Measurements from ENCODE around the gene KLC1.

Gene KLC1

DNA sequence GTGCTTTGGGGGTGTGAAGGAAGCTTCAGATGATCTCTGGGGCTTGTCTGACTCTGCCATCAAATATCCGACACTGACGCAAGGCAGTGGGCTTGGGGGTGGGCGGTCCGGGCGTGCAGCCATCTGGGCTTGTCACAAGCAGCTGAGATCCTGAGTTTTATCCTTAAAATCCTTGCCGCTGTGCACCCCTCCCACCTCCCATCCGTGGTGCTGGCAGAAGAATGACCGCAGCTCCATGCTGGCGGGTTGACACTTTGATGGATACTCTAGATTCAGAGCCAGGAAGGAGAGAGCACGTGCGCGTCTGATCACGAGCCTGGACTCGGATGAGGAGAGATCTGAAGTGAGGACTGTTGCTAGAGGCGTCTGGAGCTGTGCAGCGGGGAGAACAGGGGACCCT lies 89.6 kb downstream of the KLC1 start:
- Histone ChIP-seq H3K9me3 (ENCODE audit: insufficient read depth, low read length) (no peaks in the 10 kb centered on the region), H3F3A (ENCODE audit: insufficient read depth) (0 out of 2 replicates have a peak, but pooled peaks cover 6% of the 10 kb centered on the region), H3K4me2 (ENCODE audit: low read depth, low read length, poor library complexity, severe bottlenecking) (peak overlapping the region; percentile 14), H3K27ac (ENCODE audit: low read depth, low read length) (no peak overlapping the region), H3K36me3 (ENCODE audit: low read length) (no peaks in the 10 kb centered on the region), H2AFZ (ENCODE audit: low read depth, low read length, severe bottlenecking) (no peak overlapping the region), H4K20me1 (ENCODE audit: low read depth, low read length) (no peaks in the 10 kb centered on the region), H3K4me3 (ENCODE audit: insufficient read depth, low read length, poor library complexity, severe bottlenecking) (no peak overlapping the region), H3K9me2 (replicated peaks; ENCODE audit: insufficient read depth, low read length) (no peaks in the 10 kb centered on the region), H3K9ac (ENCODE audit: low read length) (no peak overlapping the region), H3K27me3 (ENCODE audit: low read length) (no peaks in the 10 kb centered on the region), H3K79me2 (ENCODE audit: insufficient read depth, low read length) (peaks cover 84% of the 10 kb centered on the region)
- TF ChIP-seq, protein P1, sequence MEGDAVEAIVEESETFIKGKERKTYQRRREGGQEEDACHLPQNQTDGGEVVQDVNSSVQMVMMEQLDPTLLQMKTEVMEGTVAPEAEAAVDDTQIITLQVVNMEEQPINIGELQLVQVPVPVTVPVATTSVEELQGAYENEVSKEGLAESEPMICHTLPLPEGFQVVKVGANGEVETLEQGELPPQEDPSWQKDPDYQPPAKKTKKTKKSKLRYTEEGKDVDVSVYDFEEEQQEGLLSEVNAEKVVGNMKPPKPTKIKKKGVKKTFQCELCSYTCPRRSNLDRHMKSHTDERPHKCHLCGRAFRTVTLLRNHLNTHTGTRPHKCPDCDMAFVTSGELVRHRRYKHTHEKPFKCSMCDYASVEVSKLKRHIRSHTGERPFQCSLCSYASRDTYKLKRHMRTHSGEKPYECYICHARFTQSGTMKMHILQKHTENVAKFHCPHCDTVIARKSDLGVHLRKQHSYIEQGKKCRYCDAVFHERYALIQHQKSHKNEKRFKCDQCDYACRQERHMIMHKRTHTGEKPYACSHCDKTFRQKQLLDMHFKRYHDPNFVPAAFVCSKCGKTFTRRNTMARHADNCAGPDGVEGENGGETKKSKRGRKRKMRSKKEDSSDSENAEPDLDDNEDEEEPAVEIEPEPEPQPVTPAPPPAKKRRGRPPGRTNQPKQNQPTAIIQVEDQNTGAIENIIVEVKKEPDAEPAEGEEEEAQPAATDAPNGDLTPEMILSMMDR (IDR thresholded peaks at IDR 0.05; ENCODE audit: insufficient read depth, low read length, poor library complexity, severe bottlenecking), result no peak
- no peak for TF ChIP-seq EZH2phosphoT487 (conservative IDR thresholded peaks at IDR 0.05; ENCODE audit: low read length)

DNA sequence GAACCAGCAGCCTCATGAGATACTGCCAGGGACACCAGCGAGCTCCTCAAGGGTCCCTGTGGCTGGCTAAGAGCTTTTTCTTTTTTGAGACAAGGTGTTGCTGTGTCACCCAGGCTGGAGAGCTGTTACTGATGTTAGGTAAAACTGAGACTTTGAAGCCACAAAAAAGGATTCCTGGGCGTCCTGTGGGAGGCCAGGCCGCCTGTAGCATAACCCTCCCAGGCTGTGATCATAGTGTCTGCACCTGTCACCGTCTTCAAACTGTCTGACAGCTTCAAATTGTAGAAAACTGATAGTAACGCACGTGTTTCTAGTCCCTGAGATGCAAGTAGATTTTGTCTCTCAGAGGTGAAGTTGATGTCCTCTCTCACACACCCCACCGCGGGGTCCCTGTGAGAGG lies 90.7 kb downstream of the KLC1 start:
- Histone ChIP-seq H3K79me2 (ENCODE audit: insufficient read depth, low read length) (peaks cover 73% of the 10 kb centered on the region), H3K9ac (ENCODE audit: low read length) (no peak overlapping the region), H3K4me2 (ENCODE audit: low read depth, low read length, poor library complexity, severe bottlenecking) (no peak overlapping the region), H4K20me1 (ENCODE audit: low read depth, low read length) (no peaks in the 10 kb centered on the region), H3K9me3 (ENCODE audit: insufficient read depth, low read length) (no peaks in the 10 kb centered on the region), H3F3A (ENCODE audit: insufficient read depth) (no peaks in the 10 kb centered on the region), H3K4me3 (ENCODE audit: insufficient read depth, low read length, poor library complexity, severe bottlenecking) (no peak overlapping the region), H3K27me3 (ENCODE audit: low read length) (no peaks in the 10 kb centered on the region), H3K27ac (ENCODE audit: low read depth, low read length) (peak overlapping the region; percentile 11; the same call in 1 of the 2 replicates), H3K9me2 (replicated peaks; ENCODE audit: insufficient read depth, low read length) (no peaks in the 10 kb centered on the region), H3K36me3 (ENCODE audit: low read length) (no peaks in the 10 kb centered on the region), H2AFZ (ENCODE audit: low read depth, low read length, severe bottlenecking) (no peak overlapping the region)
- no peak for TF ChIP-seq EZH2phosphoT487 (conservative IDR thresholded peaks at IDR 0.05; ENCODE audit: low read length)
- TF ChIP-seq, protein P1 (IDR thresholded peaks at IDR 0.05; ENCODE audit: insufficient read depth, low read length, poor library complexity, severe bottlenecking), result no peak

DNA sequence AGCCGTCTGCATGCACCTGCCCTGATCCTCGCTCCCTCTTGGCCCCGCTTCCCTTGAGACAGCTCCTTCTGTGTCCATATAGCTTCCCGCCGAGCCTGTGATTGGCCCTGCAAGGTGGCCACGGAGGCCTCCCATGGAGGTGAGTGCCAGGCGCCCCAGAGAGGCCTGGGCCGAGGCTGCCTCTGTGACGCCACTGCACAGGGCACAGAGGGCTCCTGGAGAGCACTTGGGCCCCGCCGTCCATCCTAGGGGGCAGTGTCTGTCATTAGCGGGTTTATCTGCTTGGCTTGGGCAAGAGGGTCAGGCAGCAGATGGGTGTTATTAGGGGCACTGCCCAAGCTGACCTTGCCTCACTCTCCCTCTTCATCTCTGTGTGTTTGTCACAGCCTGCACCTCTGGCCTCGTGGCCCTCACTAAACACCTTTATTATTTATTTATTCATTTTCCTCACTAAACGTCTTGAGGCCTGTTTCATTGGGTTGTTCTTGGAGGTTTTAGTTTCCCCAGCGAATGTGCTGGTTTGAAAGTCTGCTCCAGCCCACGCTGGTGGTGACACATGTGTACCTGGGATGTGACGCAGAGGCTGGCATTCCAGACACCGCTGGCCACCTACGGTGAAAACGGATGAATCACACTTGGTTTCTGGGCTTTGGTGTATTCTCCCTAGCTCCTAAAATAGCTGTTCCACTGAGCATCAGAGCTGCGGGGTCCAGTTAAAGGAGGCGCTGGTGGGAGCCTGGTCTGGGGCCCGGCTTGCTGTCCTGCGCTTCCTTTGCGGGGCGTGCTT lies 92.5 kb downstream of the KLC1 start:
- H4K20me1 ChIP-seq (ENCODE audit: low read depth, low read length), result no peaks in the 10 kb centered on the region

More for the DNA sequence above, 92.5 kb downstream of the KLC1 start:
- Histone ChIP-seq H3K9me2 (replicated peaks; ENCODE audit: insufficient read depth, low read length) (no peaks in the 10 kb centered on the region), H3K4me2 (ENCODE audit: low read depth, low read length, poor library complexity, severe bottlenecking) (no peak overlapping the region), H3K36me3 (ENCODE audit: low read length) (no peaks in the 10 kb centered on the region), H3K9ac (ENCODE audit: low read length) (no peak overlapping the region), H3K27ac (ENCODE audit: low read depth, low read length) (no peak overlapping the region), H3K79me2 (ENCODE audit: insufficient read depth, low read length) (peaks cover 80% of the 10 kb centered on the region), H3K4me3 (ENCODE audit: insufficient read depth, low read length, poor library complexity, severe bottlenecking) (no peak overlapping the region), H3F3A (ENCODE audit: insufficient read depth) (no peaks in the 10 kb centered on the region), H2AFZ (ENCODE audit: low read depth, low read length, severe bottlenecking) (no peak overlapping the region), H3K27me3 (ENCODE audit: low read length) (no peaks in the 10 kb centered on the region), H3K9me3 (ENCODE audit: insufficient read depth, low read length) (no peaks in the 10 kb centered on the region)
- TF ChIP-seq, protein P1 (IDR thresholded peaks at IDR 0.05; ENCODE audit: insufficient read depth, low read length, poor library complexity, severe bottlenecking), result no peak
- TF ChIP-seq EZH2phosphoT487 (conservative IDR thresholded peaks at IDR 0.05; ENCODE audit: low read length), result no peak

All from SU-DHL-6 (cell line).